Hippocampal formation (tissue), 2 donors: ENCODE data around the gene TIPARP.
A peak's percentile ranks its signal among the peaks of the same experiment; 100 is the strongest.
"Not testable (repeated sequence)": the region's sequence is repeated elsewhere in the genome, so short reads cannot be mapped to it uniquely, and the experiment has no call there.

ENCODE experiments used
- DNase-seq, 2 donors: peaks; one replicate each; lab custom pipeline; 2025; lab: John Stamatoyannopoulos, UW

The TIPARP gene

GRCh38 chr3:156739976-156740375 lies 65.6 kb downstream of the TIPARP start:
- no peak for DNase-seq

GRCh38 chr3:156740581-156740980 lies 66.2 kb downstream of the TIPARP start:
- not testable (repeated sequence) for DNase-seq

GRCh38 chr3:156741935-156742334 lies 67.5 kb downstream of the TIPARP start:
- DNase-seq, result no peak

GRCh38 chr3:156742401-156742800 lies 68.0 kb downstream of the TIPARP start:
- no peak for DNase-seq

GRCh38 chr3:156743859-156744258 lies 69.5 kb downstream of the TIPARP start:
- DNase-seq, result no peak

- no peak for DNase-seq
Measured at GRCh38 chr3:156744631-156745030, 70.2 kb downstream of the TIPARP start.

GRCh38 chr3:156745766-156746165 lies 71.4 kb downstream of the TIPARP start:
- DNase-seq, result no peak

- no peak for DNase-seq
Measured at GRCh38 chr3:156747046-156747445, 72.7 kb downstream of the TIPARP start.

GRCh38 chr3:156749244-156749643 lies 74.9 kb downstream of the TIPARP start:
- peak in 1 of 2 donors; percentile 26 for DNase-seq

- no peak for DNase-seq
Measured at GRCh38 chr3:156750191-156750873, 75.9 kb downstream of the TIPARP start.

- no peak for DNase-seq
Measured at GRCh38 chr3:156750874-156751245, 76.5 kb downstream of the TIPARP start.

GRCh38 chr3:156751461-156752025 lies 77.2 kb downstream of the TIPARP start:
- peak in 1 of 2 donors; percentile 32 for DNase-seq
